K562 (cell line): ENCODE measurements around the gene KIF26B.

Experiments
- BRCA1 ChIP-seq, 2 experiments: fragments of 450-650 bp in 1 of 2; sonication (generic) in 1 of 2; formaldehyde crosslinking in 1 of 2; IDR thresholded peaks; 2 replicates each; pipeline versions ENCODE4 v1.5.0 to v1.6.1; 2017 to 2020; ENCODE audit warnings: mild to moderate bottlenecking in 1 of 2, missing genetic modification reagents in 1 of 2
- HDGF ChIP-seq: fragments of 450-650 bp; IDR thresholded peaks from 2 replicates; pipeline ENCODE4 v1.6.1; 2016

- no peak for TF ChIP-seq HDGF
- TF ChIP-seq BRCA1 (IDR thresholded peaks at IDR 0.05) = no peak
- TF ChIP-seq BRCA1 (CRISPR knock-in tag; IDR thresholded peaks at IDR 0.05) = no peak
Measured at GRCh38 chr1:245614476-245614875, 459.7 kb downstream of the KIF26B start.
